Rectal smooth muscle tissue (tissue), 1 donor: Measurements from ENCODE around the gene PSMF1.
"Not testable (repeated sequence)": the region's sequence is repeated elsewhere in the genome, so short reads cannot be mapped to it uniquely, and the experiment has no call there.

Experiments used
- H3K27ac ChIP-seq: one replicate; pipeline ENCODE4 v1.7.0; 2013; ENCODE audit warnings: low read depth, low read length, inconsistent platforms
- H3K27me3 ChIP-seq: one replicate; pipeline ENCODE4 v1.7.0; 2013; ENCODE audit warnings: low read length; ENCODE audit not compliant: control insufficient read depth, insufficient read depth
- H3K36me3 ChIP-seq: one replicate; pipeline ENCODE4 v1.7.0; 2013; ENCODE audit warnings: low read length; ENCODE audit not compliant: control insufficient read depth, insufficient read depth
- H3K4me1 ChIP-seq: one replicate; pipeline ENCODE4 v1.7.0; 2013; ENCODE audit warnings: low read length; ENCODE audit not compliant: control insufficient read depth, insufficient read depth
- H3K4me3 ChIP-seq: one replicate; pipeline ENCODE4 v1.7.0; 2013; ENCODE audit warnings: low read length
- H3K9ac ChIP-seq: one replicate; pipeline ENCODE4 v1.7.0; 2013; ENCODE audit warnings: low read length

The PSMF1 gene

GRCh38 chr20:1127840-1128239, 9.4 kb downstream of the PSMF1 start:
- Histone ChIP-seq H3K4me1 (no peaks in the 10 kb centered on the region), H3K36me3 (peaks cover 18% of the 10 kb centered on the region), H3K27me3 (no peaks in the 10 kb centered on the region), H3K4me3 (no peak overlapping the region), H3K9ac (no peak overlapping the region), H3K27ac (no peak overlapping the region)

GRCh38 chr20:1130058-1130694, 11.8 kb downstream of the PSMF1 start:
- Histone ChIP-seq H3K4me3 (no peak overlapping the region), H3K9ac (no peak overlapping the region), H3K27ac (no peak overlapping the region), H3K4me1 (no peaks in the 10 kb centered on the region), H3K36me3 (peaks cover 23% of the 10 kb centered on the region), H3K27me3 (no peaks in the 10 kb centered on the region)

- peaks cover 30% of the 10 kb centered on the region for H3K36me3 ChIP-seq
- no peaks in the 10 kb centered on the region for H3K27me3 ChIP-seq
- H3K9ac ChIP-seq: no peak overlapping the region
- no peak overlapping the region for H3K4me3 ChIP-seq
- H3K4me1 ChIP-seq: no peaks in the 10 kb centered on the region
- no peak overlapping the region for H3K27ac ChIP-seq
Observed at GRCh38 chr20:1130847-1131246, 12.4 kb downstream of the PSMF1 start.

- Histone ChIP-seq H3K27ac (no peak overlapping the region), H3K4me1 (no peaks in the 10 kb centered on the region), H3K4me3 (no peak overlapping the region), H3K27me3 (no peaks in the 10 kb centered on the region), H3K9ac (no peak overlapping the region), H3K36me3 (peaks cover 31% of the 10 kb centered on the region)
Observed at GRCh38 chr20:1131354-1131753, 13.0 kb downstream of the PSMF1 start.

- Histone ChIP-seq H3K4me1 (no peaks in the 10 kb centered on the region), H3K27me3 (no peaks in the 10 kb centered on the region), H3K9ac (no peak overlapping the region), H3K27ac (no peak overlapping the region), H3K36me3 (peaks cover 22% of the 10 kb centered on the region), H3K4me3 (no peak overlapping the region)
Observed at GRCh38 chr20:1134355-1134754, 16.0 kb downstream of the PSMF1 start.

- no peaks in the 10 kb centered on the region for H3K27me3 ChIP-seq
- H3K27ac ChIP-seq: no peak overlapping the region
- no peak overlapping the region for H3K9ac ChIP-seq
- peaks cover 21% of the 10 kb centered on the region for H3K36me3 ChIP-seq
- H3K4me3 ChIP-seq: no peak overlapping the region
- no peaks in the 10 kb centered on the region for H3K4me1 ChIP-seq
Observed at GRCh38 chr20:1134836-1135235, 16.4 kb downstream of the PSMF1 start.

- Histone ChIP-seq H3K4me3 (no peak overlapping the region), H3K36me3 (peaks cover 18% of the 10 kb centered on the region), H3K9ac (no peak overlapping the region), H3K27ac (no peak overlapping the region), H3K4me1 (no peaks in the 10 kb centered on the region), H3K27me3 (no peaks in the 10 kb centered on the region)
Observed at GRCh38 chr20:1137236-1137635, 18.8 kb downstream of the PSMF1 start.

- no peaks in the 10 kb centered on the region for H3K36me3 ChIP-seq
- H3K4me1 ChIP-seq: no peaks in the 10 kb centered on the region
- no peaks in the 10 kb centered on the region for H3K27me3 ChIP-seq
- no peak overlapping the region for H3K27ac ChIP-seq
- H3K9ac ChIP-seq: no peak overlapping the region
- H3K4me3 ChIP-seq: no peak overlapping the region
Observed at GRCh38 chr20:1144401-1145172, 26.2 kb downstream of the PSMF1 start.

- Histone ChIP-seq H3K4me1 (no peaks in the 10 kb centered on the region), H3K27ac (no peak overlapping the region), H3K27me3 (no peaks in the 10 kb centered on the region), H3K4me3 (no peak overlapping the region), H3K36me3 (no peaks in the 10 kb centered on the region), H3K9ac (no peak overlapping the region)
Observed at GRCh38 chr20:1146957-1147356, 28.6 kb downstream of the PSMF1 start.

GRCh38 chr20:1149812-1150211, 31.4 kb downstream of the PSMF1 start:
- not testable (repeated sequence) for H3K27me3 ChIP-seq, H3K4me1 ChIP-seq, H3K9ac ChIP-seq, H3K4me3 ChIP-seq, H3K27ac ChIP-seq
- peaks cover 18% of the 10 kb centered on the region for H3K36me3 ChIP-seq

- Histone ChIP-seq H3K27me3 (no peaks in the 10 kb centered on the region), H3K9ac (no peak overlapping the region), H3K4me3 (no peak overlapping the region), H3K36me3 (peaks cover 22% of the 10 kb centered on the region), H3K4me1 (no peaks in the 10 kb centered on the region), H3K27ac (no peak overlapping the region)
Observed at GRCh38 chr20:1150218-1150617, 31.8 kb downstream of the PSMF1 start.

GRCh38 chr20:1150968-1151367, 32.6 kb downstream of the PSMF1 start:
- H3K27me3 ChIP-seq: no peaks in the 10 kb centered on the region
- H3K4me3 ChIP-seq: no peak overlapping the region
- H3K36me3 ChIP-seq: peaks cover 22% of the 10 kb centered on the region
- H3K4me1 ChIP-seq: no peaks in the 10 kb centered on the region
- no peak overlapping the region for H3K27ac ChIP-seq
- H3K9ac ChIP-seq: no peak overlapping the region

- Histone ChIP-seq H3K4me3 (no peak overlapping the region), H3K9ac (no peak overlapping the region), H3K27ac (no peak overlapping the region), H3K36me3 (peaks cover 22% of the 10 kb centered on the region), H3K4me1 (no peaks in the 10 kb centered on the region), H3K27me3 (no peaks in the 10 kb centered on the region)
Observed at GRCh38 chr20:1154226-1154625, 35.8 kb downstream of the PSMF1 start.
